KMS-11 (cell line): ENCODE measurements around the gene FNTB.

Experiments
- H2AFZ ChIP-seq: fragments of 200-600 bp; sonication (generic); 2 replicates; pipeline ENCODE4 v1.6.1; 2016; ENCODE audit warnings: antibody characterized with exemption, mixed run types, low read depth
- H3K27ac ChIP-seq: fragments of 200-600 bp; sonication (generic); 2 replicates; pipeline ENCODE4 v1.6.1; 2016; ENCODE audit warnings: mild to moderate bottlenecking, mixed run types
- H3K27me3 ChIP-seq: fragments of 200-600 bp; sonication (generic); 2 replicates; pipeline ENCODE4 v1.6.1; 2017; ENCODE audit warnings: mild to moderate bottlenecking, low read depth, mixed run types, moderate library complexity; ENCODE audit not compliant: insufficient read depth
- H3K36me3 ChIP-seq: fragments of 200-600 bp; sonication (generic); 2 replicates; pipeline ENCODE4 v1.6.1; 2017; ENCODE audit warnings: mild to moderate bottlenecking, mixed run types; ENCODE audit not compliant: insufficient read depth
- H3K4me1 ChIP-seq: fragments of 200-600 bp; sonication (generic); 2 replicates; pipeline ENCODE4 v1.6.1; 2016; ENCODE audit warnings: mild to moderate bottlenecking, low read depth, mixed run types; ENCODE audit not compliant: poor library complexity, severe bottlenecking
- H3K4me2 ChIP-seq: fragments of 200-600 bp; sonication (generic); 2 replicates; pipeline ENCODE4 v1.7.0; 2016; ENCODE audit warnings: mild to moderate bottlenecking, mixed run types
- H3K4me3 ChIP-seq: fragments of 200-600 bp; sonication (generic); IDR thresholded peaks from 2 replicates; pipeline ENCODE4 v1.6.1; 2017; ENCODE audit warnings: low read depth, low read length, mixed read lengths; ENCODE audit not compliant: insufficient read depth
- H3K79me2 ChIP-seq: fragments of 200-600 bp; sonication (generic); 2 replicates; pipeline ENCODE4 v1.6.1; 2016; ENCODE audit warnings: low read depth, mixed run types; ENCODE audit not compliant: insufficient read depth
- H3K9ac ChIP-seq: fragments of 200-600 bp; sonication (generic); 2 replicates; pipeline ENCODE4 v1.6.1; 2016; ENCODE audit warnings: mild to moderate bottlenecking, mixed run types
- H4K20me1 ChIP-seq: fragments of 200-600 bp; sonication (generic); 2 replicates; pipeline ENCODE4 v1.6.1; 2016; ENCODE audit warnings: mild to moderate bottlenecking, mixed run types; ENCODE audit not compliant: insufficient read depth
- TF ChIP-seq, protein P1 (sequence below): fragments of 200-600 bp; sonication (generic); conservative IDR thresholded peaks from 2 replicates; pipeline ENCODE4 v1.6.1; 2017; ENCODE audit warnings: low read depth, mild to moderate bottlenecking, antibody characterized with exemption, low read length, moderate library complexity, mixed read lengths

The FNTB gene

DNA sequence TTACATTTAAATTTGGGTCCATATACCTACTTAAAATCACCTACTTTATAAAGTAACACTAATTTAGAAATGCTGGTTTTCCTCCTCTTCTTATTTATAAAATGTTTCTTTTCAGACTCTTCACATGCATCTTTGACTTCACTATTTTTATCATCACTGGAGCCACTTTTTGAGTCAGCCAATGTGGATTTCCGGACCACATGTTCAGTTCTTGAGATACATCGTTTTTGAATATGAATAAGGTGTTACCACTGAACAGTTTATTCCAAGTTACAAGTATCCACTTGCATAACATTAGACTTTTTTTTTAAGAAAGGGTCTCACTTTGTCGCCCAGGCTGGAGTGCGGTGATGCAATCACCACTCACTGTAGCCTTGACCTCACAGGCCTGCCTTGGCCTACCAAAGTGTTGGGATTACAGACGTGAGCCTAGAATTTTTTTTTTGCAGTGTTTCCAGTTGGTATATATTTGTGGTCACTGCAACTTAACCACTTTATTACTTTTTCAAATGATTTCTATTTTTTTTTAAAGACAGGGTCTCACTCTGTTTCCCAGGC, 5.7 kb downstream of the FNTB start:
- TF ChIP-seq, protein P1, sequence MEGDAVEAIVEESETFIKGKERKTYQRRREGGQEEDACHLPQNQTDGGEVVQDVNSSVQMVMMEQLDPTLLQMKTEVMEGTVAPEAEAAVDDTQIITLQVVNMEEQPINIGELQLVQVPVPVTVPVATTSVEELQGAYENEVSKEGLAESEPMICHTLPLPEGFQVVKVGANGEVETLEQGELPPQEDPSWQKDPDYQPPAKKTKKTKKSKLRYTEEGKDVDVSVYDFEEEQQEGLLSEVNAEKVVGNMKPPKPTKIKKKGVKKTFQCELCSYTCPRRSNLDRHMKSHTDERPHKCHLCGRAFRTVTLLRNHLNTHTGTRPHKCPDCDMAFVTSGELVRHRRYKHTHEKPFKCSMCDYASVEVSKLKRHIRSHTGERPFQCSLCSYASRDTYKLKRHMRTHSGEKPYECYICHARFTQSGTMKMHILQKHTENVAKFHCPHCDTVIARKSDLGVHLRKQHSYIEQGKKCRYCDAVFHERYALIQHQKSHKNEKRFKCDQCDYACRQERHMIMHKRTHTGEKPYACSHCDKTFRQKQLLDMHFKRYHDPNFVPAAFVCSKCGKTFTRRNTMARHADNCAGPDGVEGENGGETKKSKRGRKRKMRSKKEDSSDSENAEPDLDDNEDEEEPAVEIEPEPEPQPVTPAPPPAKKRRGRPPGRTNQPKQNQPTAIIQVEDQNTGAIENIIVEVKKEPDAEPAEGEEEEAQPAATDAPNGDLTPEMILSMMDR, result no peak
- Histone ChIP-seq H4K20me1 (no peaks in the 10 kb centered on the region), H3K4me1 (peaks cover 13% of the 10 kb centered on the region), H3K27me3 (no peaks in the 10 kb centered on the region), H3K4me2 (no peak overlapping the region), H3K27ac (no peak overlapping the region), H2AFZ (no peak overlapping the region), H3K9ac (no peak overlapping the region), H3K36me3 (no peaks in the 10 kb centered on the region), H3K79me2 (0 out of 2 replicates have a peak, but pooled peaks cover 8% of the 10 kb centered on the region), H3K4me3 (no peak overlapping the region)

GRCh38 chr14:64993266-64993930, 6.7 kb downstream of the FNTB start:
- Histone ChIP-seq H3K9ac (no peak overlapping the region), H3K27me3 (no peaks in the 10 kb centered on the region), H3K4me2 (no peak overlapping the region), H3K36me3 (no peaks in the 10 kb centered on the region), H3K4me1 (peaks cover 8% of the 10 kb centered on the region), H3K27ac (no peak overlapping the region), H4K20me1 (no peaks in the 10 kb centered on the region), H3K79me2 (no peaks in the 10 kb centered on the region), H2AFZ (no peak overlapping the region), H3K4me3 (no peak overlapping the region)
- TF ChIP-seq, protein P1, result no peak

- no peaks in the 10 kb centered on the region for H3K36me3 ChIP-seq
- no peaks in the 10 kb centered on the region for H3K79me2 ChIP-seq
Measured at GRCh38 chr14:64994540-64994939, 7.8 kb downstream of the FNTB start.

DNA sequence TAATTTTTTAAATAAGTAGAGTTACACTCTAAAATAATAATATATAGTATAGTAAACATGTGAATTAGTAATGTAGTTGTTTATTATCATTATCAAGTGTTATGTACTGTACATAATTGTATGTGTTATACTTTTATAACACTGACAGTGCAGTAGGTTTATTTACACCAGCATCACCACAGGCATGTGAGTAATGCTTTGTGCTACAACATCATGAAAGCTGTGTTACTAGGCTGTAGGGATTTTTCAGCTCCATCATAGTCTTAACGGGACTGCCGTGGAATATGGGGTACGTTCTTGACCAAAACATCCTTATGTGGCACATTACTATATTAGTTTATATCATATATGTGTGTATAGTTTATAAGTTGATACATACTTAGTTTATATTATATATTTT, 8.6 kb downstream of the FNTB start:
- H3K79me2 ChIP-seq, result no peaks in the 10 kb centered on the region

More at GRCh38 chr14:64994540-64994939, 7.8 kb downstream of the FNTB start:
- Histone ChIP-seq H3K27me3 (no peaks in the 10 kb centered on the region), H3K4me1 (peaks cover 8% of the 10 kb centered on the region), H4K20me1 (no peaks in the 10 kb centered on the region), H2AFZ (no peak overlapping the region), H3K4me2 (no peak overlapping the region), H3K9ac (no peak overlapping the region), H3K27ac (no peak overlapping the region), H3K4me3 (no peak overlapping the region)
- TF ChIP-seq, protein P1, result no peak

More for the DNA sequence above, 8.6 kb downstream of the FNTB start:
- Histone ChIP-seq H3K36me3 (no peaks in the 10 kb centered on the region), H4K20me1 (no peaks in the 10 kb centered on the region), H3K4me3 (no peak overlapping the region), H3K4me2 (no peak overlapping the region), H3K9ac (no peak overlapping the region), H3K27me3 (no peaks in the 10 kb centered on the region), H2AFZ (no peak overlapping the region), H3K4me1 (peaks cover 8% of the 10 kb centered on the region), H3K27ac (no peak overlapping the region)
- TF ChIP-seq, protein P1, result no peak
